HCT116 (cell line): Measurements from ENCODE around the gene GARIN5B. TPM values are rescaled to one million over a fixed set of nuclear protein-coding genes. Genes with fewer than 3 reads are reported as not detected.

Source experiments
- ATAC-seq: fragments of 200-7000 bp; cut with Tn5 transposase; 2 replicates; pipeline ENCODE4 v1.9.1; 2020; ENCODE audit warnings: mild to moderate bottlenecking, moderate library complexity
- BruUV-seq: library from RNA; stranded (reverse); fragments of 400-500 nt; replicated peaks from 2 replicates; lab custom pipeline; 2021; lab: Mats Ljungman, UMichigan
- CTCF ChIA-PET: fragments of 300-600 bp; sonication (Branson Sonifier 250); formaldehyde crosslinking; loops from one replicate; lab custom pipeline; 2021; ENCODE audit warnings: antibody characterized with exemption; lab: Charles Lee
- POLR2A ChIA-PET: fragments of 300-600, 350-600 bp; sonication (Branson Sonifier 250); formaldehyde crosslinking; loops from one replicate; lab custom pipeline; 2021; ENCODE audit warnings: antibody characterized with exemption; lab: Charles Lee
- RAD21 ChIA-PET, 2 experiments: fragments of 300-600 bp; sonication (Branson Sonifier 250); formaldehyde crosslinking; loops; one replicate each; lab custom pipeline; 2023; ENCODE audit warnings: low total read pairs in 2 of 2; ENCODE audit not compliant: uncharacterized antibody in 2 of 2, unreplicated experiment in 2 of 2, low non-redundant PET in 1 of 2; lab: Charles Lee
- DNase-seq: peaks from one replicate; pipeline ENCODE4 v3.0.0-alpha.2; 2010; ENCODE audit warnings: low read depth, low spot score
- H2AFZ ChIP-seq: fragments of 200-600 bp; shearing (Covaris generic), sonication (generic); 2 replicates; pipeline ENCODE4 v1.6.1; 2017; ENCODE audit warnings: low read depth, mixed run types, mixed read lengths, antibody characterized with exemption, low read length; ENCODE audit not compliant: poor library complexity, severe bottlenecking
- H3K27ac ChIP-seq: 2 replicates; pipeline ENCODE4 v1.5.1; 2012; ENCODE audit warnings: low read depth, low read length
- H3K27me3 ChIP-seq: fragments of 200-600 bp; sonication (generic); 2 replicates; pipeline ENCODE4 v1.6.1; 2016; ENCODE audit warnings: mixed run types, low read length, mixed read lengths; ENCODE audit not compliant: insufficient read depth
- H3K36me3 ChIP-seq, 2 experiments: fragments of 200-500 bp in 1 of 2; fragments of 200-600 bp in 1 of 2; sonication (Bioruptor generic) in 1 of 2; sonication (generic) in 1 of 2; 2 replicates each; pipeline versions ENCODE4 v1.5.1 to v1.6.1; 2014 to 2016; ENCODE audit warnings: low read length in 2 of 2, inconsistent platforms in 1 of 2, mixed read lengths in 1 of 2, mixed run types in 1 of 2; ENCODE audit not compliant: insufficient read depth in 2 of 2, control insufficient read depth in 1 of 2
- H3K4me1 ChIP-seq, 2 experiments: fragments of 200-600 bp in 1 of 2; sonication (generic) in 1 of 2; 2 replicates each; pipeline versions ENCODE4 v1.5.1 to v1.6.1; 2012 to 2017; ENCODE audit warnings: low read length in 2 of 2, inconsistent platforms in 1 of 2, mild to moderate bottlenecking in 1 of 2, mixed read lengths in 1 of 2, mixed run types in 1 of 2, moderate library complexity in 1 of 2; ENCODE audit not compliant: insufficient read depth in 2 of 2, control insufficient read depth in 1 of 2
- H3K4me2 ChIP-seq: fragments of 200-600 bp; sonication (generic); 2 replicates; pipeline ENCODE4 v1.6.1; 2017; ENCODE audit warnings: mixed run types, low read length, mixed read lengths
- H3K4me3 ChIP-seq, 2 experiments: fragments of 200-600 bp in 1 of 2; sonication (generic) in 1 of 2; replicated peaks in 1 of 2; 2 replicates each; pipeline ENCODE4 v1.5.1; 2011 to 2016; ENCODE audit warnings: low read length in 2 of 2, control low read depth in 1 of 2, low read depth in 1 of 2, mild to moderate bottlenecking in 1 of 2, mixed read lengths in 1 of 2, mixed run types in 1 of 2
- H3K79me2 ChIP-seq: fragments of 200-600 bp; sonication (generic); 2 replicates; pipeline ENCODE4 v1.6.1; 2017; ENCODE audit warnings: mild to moderate bottlenecking, mixed run types, low read length, moderate library complexity, mixed read lengths; ENCODE audit not compliant: insufficient read depth
- H3K9ac ChIP-seq: fragments of 200-600 bp; sonication (generic); 2 replicates; pipeline ENCODE4 v1.6.1; 2016; ENCODE audit warnings: low read length, mixed read lengths
- H3K9me2 ChIP-seq: fragments of 200-600 bp; sonication (generic), shearing (Covaris generic); 2 replicates; pipeline ENCODE4 v1.6.1; 2017; ENCODE audit warnings: mixed run types, mild to moderate bottlenecking, moderate library complexity; ENCODE audit not compliant: insufficient read depth
- H3K9me3 ChIP-seq, 2 experiments: fragments of 200-500 bp in 1 of 2; fragments of 200-600 bp in 1 of 2; sonication (Bioruptor generic) in 1 of 2; sonication (generic) in 1 of 2; 2 replicates each; pipeline ENCODE4 v1.6.1; 2014 to 2017; ENCODE audit warnings: low read length in 2 of 2, mixed read lengths in 2 of 2, inconsistent platforms in 1 of 2, low read depth in 1 of 2, mild to moderate bottlenecking in 1 of 2, mixed run types in 1 of 2, moderate library complexity in 1 of 2; ENCODE audit not compliant: control insufficient read depth in 1 of 2, insufficient read depth in 1 of 2
- H4K20me1 ChIP-seq: fragments of 200-600 bp; sonication (generic), shearing (Covaris generic); 2 replicates; pipeline ENCODE4 v1.6.1; 2017; ENCODE audit warnings: mixed run types, mild to moderate bottlenecking, moderate library complexity; ENCODE audit not compliant: insufficient read depth
- ATF3 ChIP-seq: IDR thresholded peaks from 2 replicates; pipeline ENCODE4 v1.6.1; 2012
- CBX3 ChIP-seq: IDR thresholded peaks from 2 replicates; pipeline ENCODE4 v1.6.1; 2012; ENCODE audit warnings: low read depth
- CTCF ChIP-seq, 3 experiments: fragments of 200-600 bp in 1 of 3; sonication (generic) in 1 of 3; IDR thresholded peaks in 2 of 3; conservative IDR thresholded peaks in 1 of 3; 2 replicates each; pipeline ENCODE4 v1.5.1; 2012 to 2017; ENCODE audit warnings: low read depth in 2 of 3, low read length in 2 of 3, antibody characterized with exemption in 1 of 3, borderline replicate concordance in 1 of 3, control low read depth in 1 of 3, mild to moderate bottlenecking in 1 of 3, mixed read lengths in 1 of 3, mixed run types in 1 of 3, moderate library complexity in 1 of 3; ENCODE audit not compliant: insufficient read depth in 1 of 3
- EZH2phosphoT487 ChIP-seq: fragments of 200-600 bp; IDR thresholded peaks from 2 replicates; pipeline ENCODE4 v1.6.1; 2018; ENCODE audit warnings: antibody characterized with exemption, borderline replicate concordance
- RAD21 ChIP-seq: IDR thresholded peaks from 2 replicates; pipeline ENCODE4 v1.6.1; 2012; ENCODE audit warnings: low read depth, mild to moderate bottlenecking
- SP1 ChIP-seq: IDR thresholded peaks from 2 replicates; pipeline ENCODE4 v1.6.1; 2012; ENCODE audit warnings: low read depth
- ZBTB33 ChIP-seq: IDR thresholded peaks from 2 replicates; pipeline ENCODE4 v1.6.1; 2011; ENCODE audit warnings: mild to moderate bottlenecking, low read length, moderate library complexity; ENCODE audit not compliant: insufficient replicate concordance; ENCODE audit errors: extremely low read depth
- ZNF274 ChIP-seq: fragments of 200-500 bp; sonication (Bioruptor generic); IDR thresholded peaks from 2 replicates; pipeline ENCODE4 v1.6.1; 2014; ENCODE audit warnings: mild to moderate bottlenecking, low read depth, low read length, inconsistent platforms
- intact Hi-C: fragments of 100-400 bp; cut with micrococcal nuclease; formaldehyde crosslinking; loops from 2 replicates; pipeline ENCODE4 v1.10.0; 2022
- total RNA-seq: library from RNA; stranded (reverse); gene quantifications from one replicate; pipeline ENCODE4 v1.2.1, GENCODE V29; 2021; ENCODE audit not compliant: unreplicated experiment

GARIN5B gene
- total RNA-seq, 1 experiment from 2014 or later, result not detected

- intact Hi-C loops, result no loop called here
- CTCF ChIA-PET, result interaction anchor here (1.2 kb wide), 1 partner anchor 45 kb away, joined by 3 read pairs; no protein-coding TSS in a partner anchor
- Histone ChIP-seq H3K4me1 (peaks cover 8 to 30% of the 10 kb centered on the region in 2 experiments; a peak in 3 of 4 replicates), H3K27me3 (no peaks in the 10 kb centered on the region), H3K4me2 (no peak overlapping the region), H3K27ac (no peak overlapping the region; the same call in 1 of the 2 replicates), H2AFZ (no peak overlapping the region), H3K4me3 (no peak overlapping the region), H3K9me3 (no peaks in the 10 kb centered on the region), H3K9me2 (no peaks in the 10 kb centered on the region), H3K9ac (no peak overlapping the region), H4K20me1 (no peaks in the 10 kb centered on the region), H3K36me3 (peaks cover 4 to 5% of the 10 kb centered on the region in 2 experiments; a peak in 3 of 4 replicates), H3K79me2 (no peaks in the 10 kb centered on the region)
- no peak for TF ChIP-seq SP1
- TF ChIP-seq ZNF274, result no peak
- no peak for TF ChIP-seq RAD21
- DNase-seq (no peak), ATAC-seq (no peak)
- POLR2A ChIA-PET, result no interaction called here
- BruUV-seq, result no TSS peak
- RAD21 ChIA-PET, result no interaction called here
These were observed 16.2 kb downstream of the GARIN5B start for GRCh38 chr19:55346725-55347441.

- Histone ChIP-seq H3K9me2 (no peaks in the 10 kb centered on the region), H3K9me3 (no peaks in the 10 kb centered on the region), H3K4me3 (no peak overlapping the region), H3K4me2 (peak overlapping the region; percentile 17; the same call in 1 of the 2 replicates), H3K27ac (peak overlapping the region; percentile 31; the same call in 1 of the 2 replicates), H3K9ac (no peak overlapping the region), H4K20me1 (no peaks in the 10 kb centered on the region), H3K4me1 (peaks cover 10 to 30% of the 10 kb centered on the region in 2 experiments; a peak in 3 of 4 replicates), H3K36me3 (peaks cover 4 to 5% of the 10 kb centered on the region in 2 experiments; a peak in 3 of 4 replicates), H2AFZ (no peak overlapping the region), H3K27me3 (no peaks in the 10 kb centered on the region), H3K79me2 (no peaks in the 10 kb centered on the region)
- no peak for DNase-seq
- ChIA-PET POLR2A (no interaction called here), CTCF (interaction anchor here (1.2 kb wide), 1 partner anchor 45 kb away, joined by 3 read pairs; no protein-coding TSS in a partner anchor), RAD21 (no interaction called here)
- no peak for ATAC-seq
- intact Hi-C loops, result no loop called here
- no TSS peak for BruUV-seq
- TF ChIP-seq SP1, result no peak
- no peak for TF ChIP-seq ZBTB33
- TF ChIP-seq EZH2phosphoT487, result no peak
- no peak for TF ChIP-seq CTCF (IDR thresholded peaks at IDR 0.05 in 2 of 3, conservative IDR thresholded peaks at IDR 0.05 in 1 of 3; ENCODE audit: borderline replicate concordance in 1 of 3, insufficient read depth in 1 of 3, low read depth in 2 of 3, low read length in 2 of 3)
- no peak for TF ChIP-seq CBX3
- no peak for TF ChIP-seq ATF3
These were observed 17.0 kb downstream of the GARIN5B start for GRCh38 chr19:55345818-55346724.
